Type B pancreatic cell (in vitro differentiated cells): ENCODE results near the gene WIPF3. TPM values are rescaled to one million over a fixed set of nuclear protein-coding genes. Genes with fewer than 3 reads are reported as not detected.

Source experiments
- DNase-seq: peaks from one replicate; pipeline ENCODE4 v3.0.0; 2021; ENCODE audit warnings: mixed read lengths; ENCODE audit not compliant: unreplicated experiment; ENCODE audit errors: extremely low spot score
- H3K27ac Mint-ChIP-seq: 2 replicates; pipeline ENCODE4 v1.8.0; 2021; ENCODE audit warnings: mild to moderate bottlenecking, mixed read lengths
- H3K27me3 Mint-ChIP-seq: 2 replicates; pipeline ENCODE4 v1.8.0; 2021; ENCODE audit warnings: mixed read lengths
- H3K36me3 Mint-ChIP-seq: 2 replicates; pipeline ENCODE4 v1.8.0; 2021; ENCODE audit warnings: mixed read lengths
- H3K4me1 Mint-ChIP-seq: one replicate; pipeline ENCODE4 v1.8.0; 2021; ENCODE audit warnings: mixed read lengths; ENCODE audit not compliant: unreplicated experiment
- H3K4me3 Mint-ChIP-seq: 2 replicates; pipeline ENCODE4 v1.8.0; 2021; ENCODE audit warnings: mild to moderate bottlenecking, mixed read lengths
- H3K9me3 Mint-ChIP-seq: 2 replicates; pipeline ENCODE4 v1.8.0; 2021; ENCODE audit warnings: mixed read lengths
- total RNA-seq: library from RNA; stranded (reverse); gene quantifications from 2 replicates; pipeline ENCODE4 v1.2.1, GENCODE V29; 2021; ENCODE audit warnings: low replicate concordance
- TF ChIP-seq, protein P1 (sequence below): fragments of 200-600 bp; sonication (generic); conservative IDR thresholded peaks from 2 replicates; pipeline ENCODE4 v1.5.0; 2021; ENCODE audit warnings: antibody characterized with exemption, mild to moderate bottlenecking

WIPF3 gene
- total RNA-seq, 1 donor from 2014 or later = 1.7 TPM

DNA sequence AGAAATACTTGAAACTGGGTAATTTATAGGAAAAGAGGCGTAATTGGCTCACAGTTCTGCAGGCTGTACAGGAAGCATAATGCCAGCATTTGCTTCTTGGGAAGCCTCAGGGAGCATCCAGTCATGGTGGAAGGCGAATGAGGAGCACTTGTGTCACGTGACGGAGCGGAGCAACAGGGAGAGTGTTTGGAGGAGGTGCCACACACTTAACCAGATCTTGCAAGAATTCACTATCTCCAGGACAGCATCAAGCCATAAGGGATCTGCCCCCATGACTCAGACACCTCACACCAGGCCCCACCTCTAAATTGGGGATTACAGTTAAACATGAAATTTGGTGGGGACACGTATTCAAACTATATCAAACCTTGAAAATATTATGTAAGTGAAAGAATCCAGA lies 89.3 kb downstream of the WIPF3 start:
- H3K4me3 Mint-ChIP-seq = no peak overlapping the region
- no peaks in the 10 kb centered on the region for H3K4me1 Mint-ChIP-seq
- peaks cover 5% of the 10 kb centered on the region for H3K36me3 Mint-ChIP-seq
- TF ChIP-seq, protein P1, sequence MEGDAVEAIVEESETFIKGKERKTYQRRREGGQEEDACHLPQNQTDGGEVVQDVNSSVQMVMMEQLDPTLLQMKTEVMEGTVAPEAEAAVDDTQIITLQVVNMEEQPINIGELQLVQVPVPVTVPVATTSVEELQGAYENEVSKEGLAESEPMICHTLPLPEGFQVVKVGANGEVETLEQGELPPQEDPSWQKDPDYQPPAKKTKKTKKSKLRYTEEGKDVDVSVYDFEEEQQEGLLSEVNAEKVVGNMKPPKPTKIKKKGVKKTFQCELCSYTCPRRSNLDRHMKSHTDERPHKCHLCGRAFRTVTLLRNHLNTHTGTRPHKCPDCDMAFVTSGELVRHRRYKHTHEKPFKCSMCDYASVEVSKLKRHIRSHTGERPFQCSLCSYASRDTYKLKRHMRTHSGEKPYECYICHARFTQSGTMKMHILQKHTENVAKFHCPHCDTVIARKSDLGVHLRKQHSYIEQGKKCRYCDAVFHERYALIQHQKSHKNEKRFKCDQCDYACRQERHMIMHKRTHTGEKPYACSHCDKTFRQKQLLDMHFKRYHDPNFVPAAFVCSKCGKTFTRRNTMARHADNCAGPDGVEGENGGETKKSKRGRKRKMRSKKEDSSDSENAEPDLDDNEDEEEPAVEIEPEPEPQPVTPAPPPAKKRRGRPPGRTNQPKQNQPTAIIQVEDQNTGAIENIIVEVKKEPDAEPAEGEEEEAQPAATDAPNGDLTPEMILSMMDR = no peak
- no peaks in the 10 kb centered on the region for H3K27me3 Mint-ChIP-seq
- H3K9me3 Mint-ChIP-seq = peaks cover 12% of the 10 kb centered on the region
- H3K27ac Mint-ChIP-seq = no peak overlapping the region
- no peak for DNase-seq

DNA sequence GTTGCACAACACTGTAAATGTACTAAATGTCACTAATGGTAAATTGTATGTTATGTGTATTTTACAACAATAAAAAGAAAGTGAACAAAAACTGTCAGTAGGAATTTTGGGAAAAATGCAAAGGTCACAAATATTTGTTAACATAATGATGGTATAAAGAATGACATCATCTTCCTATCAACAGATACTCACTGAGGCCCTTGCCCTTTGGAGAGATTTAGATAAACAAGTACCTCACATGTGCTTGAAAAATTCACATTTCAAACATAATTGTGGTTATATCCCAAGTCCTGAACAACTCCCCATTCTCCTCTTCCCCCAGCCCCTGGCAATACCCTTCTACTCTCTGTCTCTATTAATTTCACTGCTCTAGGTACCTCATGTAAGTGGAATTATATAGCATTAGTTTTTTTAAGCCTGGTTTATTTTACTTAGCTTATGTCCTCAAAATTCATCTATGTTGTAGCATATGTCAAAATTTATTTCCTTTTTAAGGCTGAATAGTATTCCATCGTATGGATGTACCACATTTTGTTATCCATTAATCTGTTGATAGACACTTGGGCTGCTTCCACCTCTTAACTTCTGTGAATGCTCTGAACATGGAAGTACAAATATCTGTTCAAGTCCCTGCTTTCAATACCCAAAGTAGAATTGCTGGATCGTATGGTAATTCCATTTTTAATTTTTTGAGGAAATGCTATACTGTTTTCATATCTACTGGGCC lies 90.5 kb downstream of the WIPF3 start:
- H3K27ac Mint-ChIP-seq = no peak overlapping the region
- peaks cover 12% of the 10 kb centered on the region for H3K9me3 Mint-ChIP-seq
- no peak overlapping the region for H3K4me3 Mint-ChIP-seq
- no peaks in the 10 kb centered on the region for H3K4me1 Mint-ChIP-seq
- H3K27me3 Mint-ChIP-seq = no peaks in the 10 kb centered on the region
- TF ChIP-seq, protein P1 = no peak
- DNase-seq = no peak
- peaks cover 5% of the 10 kb centered on the region for H3K36me3 Mint-ChIP-seq

DNA sequence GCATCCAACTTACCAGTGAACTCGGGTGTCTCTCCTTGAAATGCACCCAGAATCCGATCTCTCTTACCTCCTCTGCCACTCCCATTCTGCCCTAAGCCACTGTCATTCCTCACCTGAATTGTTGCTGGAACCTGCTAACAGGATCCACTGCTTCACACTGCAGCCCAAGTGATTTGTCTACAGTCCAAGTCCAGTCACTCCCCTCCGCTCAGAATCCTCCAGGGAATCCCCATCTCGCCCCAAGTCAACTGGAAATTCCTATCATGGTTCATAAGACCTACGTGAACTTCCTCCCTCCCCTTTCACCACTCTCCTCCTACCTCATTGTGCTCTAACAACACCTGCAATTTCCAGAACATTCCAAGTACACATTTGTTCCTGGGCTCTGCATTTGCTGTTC lies 92.0 kb downstream of the WIPF3 start:
- Mint-ChIP-seq H3K36me3 (peaks cover 5% of the 10 kb centered on the region), H3K27me3 (no peaks in the 10 kb centered on the region), H3K27ac (peak overlapping the region; percentile 66), H3K4me1 (no peaks in the 10 kb centered on the region), H3K9me3 (peaks cover 12% of the 10 kb centered on the region), H3K4me3 (no peak overlapping the region)
- TF ChIP-seq, protein P1 = no peak
- no peak for DNase-seq

DNA sequence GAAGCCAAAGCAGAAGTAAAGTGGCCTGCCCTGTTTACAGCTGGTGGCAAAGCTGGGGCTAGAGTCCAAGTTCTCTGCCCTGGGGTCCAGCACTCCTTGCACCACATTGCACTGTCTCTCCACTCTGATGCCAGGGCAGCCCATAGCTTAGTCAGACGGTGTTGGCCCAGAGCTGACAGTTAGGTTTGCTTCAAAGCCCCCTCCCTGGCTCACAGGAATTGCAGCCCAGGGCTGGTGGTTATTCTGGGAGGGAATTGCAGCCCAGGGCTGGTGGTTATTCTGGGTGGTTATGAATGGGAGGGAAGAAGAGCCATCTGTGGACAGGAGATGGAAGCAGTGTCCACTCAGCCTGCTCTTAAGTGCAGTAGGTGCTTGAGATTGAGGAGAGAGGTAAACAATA lies 94.4 kb downstream of the WIPF3 start:
- DNase-seq = no peak
- Mint-ChIP-seq H3K9me3 (peaks cover 12% of the 10 kb centered on the region), H3K4me1 (no peaks in the 10 kb centered on the region), H3K27me3 (no peaks in the 10 kb centered on the region), H3K27ac (no peak overlapping the region), H3K36me3 (peaks cover 10% of the 10 kb centered on the region), H3K4me3 (no peak overlapping the region)
- TF ChIP-seq, protein P1 = no peak

DNA sequence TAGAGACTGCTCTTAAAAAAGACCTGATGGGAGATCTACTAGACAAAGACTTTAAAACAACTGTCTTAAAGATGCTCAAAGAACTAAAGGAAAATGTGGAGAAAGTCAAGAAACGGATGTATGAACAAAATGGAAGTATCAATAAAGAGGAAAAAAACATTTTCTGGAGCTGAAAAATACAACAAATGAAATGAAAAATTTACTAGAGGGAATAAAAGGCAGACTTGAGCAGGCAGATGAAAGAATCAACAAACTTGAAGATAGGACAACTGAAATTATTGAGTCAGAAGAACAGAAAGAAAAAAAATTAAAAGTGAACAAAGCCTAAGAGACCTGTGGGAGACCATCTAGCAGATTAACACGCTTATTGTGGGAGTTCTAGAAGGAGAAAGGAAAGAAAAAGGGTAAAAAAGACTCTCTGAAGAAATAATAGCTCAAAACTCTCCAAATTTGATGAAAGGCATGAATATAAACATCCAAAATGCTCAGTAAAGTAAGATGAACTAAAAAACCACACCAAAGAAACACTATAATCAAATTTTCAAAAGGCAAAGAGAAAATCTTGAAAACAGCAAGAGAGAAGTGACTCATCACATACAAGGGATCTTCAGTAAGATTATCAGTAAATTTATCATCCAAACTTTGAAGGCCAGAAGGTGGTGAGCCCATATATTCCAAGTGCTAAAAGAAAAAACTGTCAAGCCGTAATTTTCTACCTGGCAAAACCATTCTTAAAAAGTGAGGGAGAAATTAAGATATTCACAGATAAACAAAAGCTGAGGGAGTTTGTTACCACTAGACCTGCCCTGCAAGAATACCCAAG lies 100.1 kb downstream of the WIPF3 start:
- peaks cover 9% of the 10 kb centered on the region for H3K36me3 Mint-ChIP-seq
- no peaks in the 10 kb centered on the region for H3K27me3 Mint-ChIP-seq
- H3K4me1 Mint-ChIP-seq = no peaks in the 10 kb centered on the region
- TF ChIP-seq, protein P1 = no peak
- H3K4me3 Mint-ChIP-seq = no peak overlapping the region
- no peak overlapping the region for H3K27ac Mint-ChIP-seq
- H3K9me3 Mint-ChIP-seq = peaks cover 12% of the 10 kb centered on the region
- DNase-seq = no peak
